HG02973 (cell line): Measurements from ENCODE around the gene NEMP1.
"Not testable (repeated sequence)": the region's sequence is repeated elsewhere in the genome, so short reads cannot be mapped to it uniquely, and the experiment has no call there.

ENCODE experiments used
- ATAC-seq: cut with Tn5 transposase; IDR thresholded peaks from one replicate; pipeline ENCODE4 v1.9.1; 2021; ENCODE audit warnings: moderate library complexity; ENCODE audit not compliant: unreplicated experiment

The NEMP1 gene, protein sequence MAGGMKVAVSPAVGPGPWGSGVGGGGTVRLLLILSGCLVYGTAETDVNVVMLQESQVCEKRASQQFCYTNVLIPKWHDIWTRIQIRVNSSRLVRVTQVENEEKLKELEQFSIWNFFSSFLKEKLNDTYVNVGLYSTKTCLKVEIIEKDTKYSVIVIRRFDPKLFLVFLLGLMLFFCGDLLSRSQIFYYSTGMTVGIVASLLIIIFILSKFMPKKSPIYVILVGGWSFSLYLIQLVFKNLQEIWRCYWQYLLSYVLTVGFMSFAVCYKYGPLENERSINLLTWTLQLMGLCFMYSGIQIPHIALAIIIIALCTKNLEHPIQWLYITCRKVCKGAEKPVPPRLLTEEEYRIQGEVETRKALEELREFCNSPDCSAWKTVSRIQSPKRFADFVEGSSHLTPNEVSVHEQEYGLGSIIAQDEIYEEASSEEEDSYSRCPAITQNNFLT

DNA sequence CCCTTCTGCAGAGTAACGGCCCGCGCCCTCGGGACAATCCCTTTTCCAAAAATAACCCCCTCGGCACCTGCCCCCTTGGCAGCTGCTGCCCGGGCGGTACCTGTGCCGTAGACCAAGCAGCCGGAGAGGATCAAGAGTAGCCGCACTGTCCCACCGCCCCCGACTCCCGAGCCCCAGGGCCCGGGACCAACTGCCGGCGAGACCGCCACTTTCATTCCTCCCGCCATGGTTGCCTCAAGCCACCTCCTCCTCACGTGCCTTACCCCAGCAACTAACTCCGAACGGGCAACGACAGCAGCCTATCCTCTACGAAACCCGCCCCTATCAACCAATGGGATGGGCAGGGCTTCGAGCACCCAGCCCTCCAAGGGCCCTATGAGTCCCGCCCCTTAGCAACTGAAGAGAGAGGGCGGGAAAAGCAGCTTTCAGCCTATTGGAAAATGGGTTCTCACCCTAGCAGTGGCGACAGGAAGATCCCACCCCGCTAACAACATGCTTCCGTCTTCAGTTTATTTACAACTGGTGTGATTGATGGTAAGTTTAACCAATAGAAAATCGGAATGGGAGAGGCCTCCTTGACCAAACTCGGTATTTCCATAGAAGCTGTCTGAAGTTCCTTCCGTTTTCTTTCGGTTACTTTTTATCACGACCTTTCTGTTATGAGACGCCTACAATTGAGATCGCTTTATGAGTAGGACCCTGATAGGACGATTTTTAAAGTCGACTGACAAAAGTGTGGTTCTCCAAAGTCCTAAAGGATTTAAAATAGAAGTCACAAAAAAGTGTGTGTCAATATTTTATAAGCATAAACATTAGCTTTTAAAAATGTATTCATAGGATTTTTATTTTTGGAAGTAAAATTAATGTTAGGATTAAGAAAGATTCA, at the start of gene NEMP1:
Gene NEMP1, minus strand, starts transcription at position 273 of the 886 bp plus-strand sequence. Its CDS starts 46 bp downstream, at position 227.
- peak; percentile 93 for ATAC-seq

DNA sequence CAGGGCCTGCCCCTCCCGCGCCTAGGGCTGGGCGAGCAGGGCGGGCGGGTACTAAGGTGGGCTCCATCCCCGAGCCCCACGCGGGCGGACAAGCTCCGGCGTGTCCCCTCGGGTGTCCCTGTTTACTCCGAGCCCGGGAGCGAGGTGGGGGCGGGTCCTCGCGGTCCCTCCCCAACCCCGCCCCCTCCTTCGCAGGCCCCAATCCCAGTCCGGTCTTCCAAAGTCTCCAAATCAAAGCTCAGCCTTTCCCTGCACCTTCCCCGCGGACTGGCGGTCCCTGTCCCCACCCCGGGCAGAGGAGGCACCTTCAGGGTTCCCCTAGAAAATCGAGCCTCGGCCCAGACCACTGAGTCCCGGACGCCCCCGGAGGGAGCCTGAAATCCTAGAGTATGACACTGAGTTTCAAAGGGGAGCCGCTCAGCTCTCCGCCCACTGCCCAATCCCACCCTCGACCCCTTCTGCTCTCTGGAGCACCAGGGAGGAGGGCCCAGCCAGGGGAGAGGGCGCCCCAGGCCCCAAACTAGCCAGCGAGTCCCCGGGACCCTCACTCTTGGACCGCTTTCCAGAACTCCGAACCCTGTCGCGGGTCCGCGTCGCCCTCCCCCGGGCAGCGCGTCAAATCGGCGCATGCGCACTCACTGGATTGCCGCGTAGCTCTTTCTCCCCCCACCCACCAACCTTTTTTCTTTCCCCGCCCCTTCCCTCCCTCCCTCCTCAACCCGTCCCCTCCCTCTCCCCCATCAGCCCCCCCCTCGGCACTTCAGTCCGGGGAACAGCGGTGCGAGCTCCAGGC, 49.3 kb upstream of the NEMP1 start, which contains the start of gene LRP1:
Gene LRP1, plus strand, starts transcription at position 758 of the 793 bp plus-strand sequence. CDS start 482 bp downstream, outside the sequence.
- ATAC-seq = no peak

DNA sequence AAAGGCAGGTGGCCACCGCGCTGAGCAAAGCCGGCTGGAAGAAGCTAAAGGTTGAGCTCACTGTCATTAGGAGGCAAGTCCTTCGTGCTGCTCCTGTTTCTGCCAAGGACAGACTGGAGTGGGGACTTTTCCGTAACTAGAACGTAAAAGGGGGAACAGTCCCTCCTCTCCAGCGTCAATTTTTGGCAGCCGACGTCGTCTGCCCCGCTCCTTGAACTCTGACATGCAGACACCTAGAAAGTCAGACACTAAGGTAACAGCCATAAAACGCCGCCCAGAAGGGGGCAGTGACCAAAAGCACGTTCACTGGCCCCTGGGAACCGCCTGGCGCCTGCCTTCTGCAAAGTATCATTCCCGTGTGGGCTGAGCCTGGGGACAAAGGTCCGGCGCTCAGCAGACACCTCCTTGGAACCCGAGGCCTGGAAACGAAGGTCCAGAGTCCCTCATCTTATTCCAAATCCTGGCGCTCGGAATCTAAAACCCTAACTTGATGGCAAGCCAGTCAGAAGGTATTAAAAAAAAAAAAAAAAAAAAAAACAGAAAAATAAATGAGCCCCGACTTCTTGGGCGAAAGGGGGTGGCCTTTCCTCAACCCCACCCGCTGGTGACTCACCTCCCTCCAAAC, 48.6 kb upstream of the NEMP1 start:
- no peak for ATAC-seq

DNA sequence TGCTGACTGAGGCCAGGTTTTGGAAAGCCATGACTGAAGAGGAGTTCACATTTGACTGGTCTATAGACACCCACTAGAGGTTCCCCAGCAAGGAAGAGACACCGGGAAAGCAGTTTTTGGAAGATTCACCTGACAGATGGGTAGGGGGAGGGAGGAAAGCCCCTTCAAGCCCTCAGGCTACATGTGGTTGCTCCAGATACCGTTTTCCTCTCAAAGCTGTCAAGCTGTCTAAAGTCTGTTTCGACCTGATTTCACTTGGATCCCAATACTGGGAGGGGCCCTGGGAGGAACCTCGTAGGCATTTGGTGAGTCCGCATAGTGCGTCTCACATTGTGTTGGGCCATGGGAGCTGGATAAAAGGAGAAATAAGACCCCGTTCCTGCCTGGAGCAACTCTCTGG, 48.0 kb upstream of the NEMP1 start:
- ATAC-seq = no peak

DNA sequence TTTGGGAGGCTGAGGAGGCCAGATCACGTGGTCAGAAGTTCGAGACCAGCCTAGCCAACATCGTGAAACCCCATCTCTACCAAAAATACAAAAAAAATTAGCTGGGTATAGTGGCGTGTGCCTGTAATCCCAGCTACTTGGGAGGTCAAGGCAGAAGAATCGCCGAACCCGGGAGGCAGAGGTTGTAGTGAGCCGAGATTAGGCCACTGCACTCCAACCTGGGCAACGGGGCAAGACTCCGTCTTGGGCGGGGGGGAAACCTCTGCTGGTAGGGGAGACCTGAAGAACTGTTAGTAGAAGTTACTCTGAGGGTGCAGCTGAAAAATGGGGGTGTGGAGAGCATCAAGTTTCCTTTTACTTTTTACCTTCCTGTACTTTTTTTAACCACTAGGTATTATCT, 47.5 kb upstream of the NEMP1 start:
- no peak for ATAC-seq

DNA sequence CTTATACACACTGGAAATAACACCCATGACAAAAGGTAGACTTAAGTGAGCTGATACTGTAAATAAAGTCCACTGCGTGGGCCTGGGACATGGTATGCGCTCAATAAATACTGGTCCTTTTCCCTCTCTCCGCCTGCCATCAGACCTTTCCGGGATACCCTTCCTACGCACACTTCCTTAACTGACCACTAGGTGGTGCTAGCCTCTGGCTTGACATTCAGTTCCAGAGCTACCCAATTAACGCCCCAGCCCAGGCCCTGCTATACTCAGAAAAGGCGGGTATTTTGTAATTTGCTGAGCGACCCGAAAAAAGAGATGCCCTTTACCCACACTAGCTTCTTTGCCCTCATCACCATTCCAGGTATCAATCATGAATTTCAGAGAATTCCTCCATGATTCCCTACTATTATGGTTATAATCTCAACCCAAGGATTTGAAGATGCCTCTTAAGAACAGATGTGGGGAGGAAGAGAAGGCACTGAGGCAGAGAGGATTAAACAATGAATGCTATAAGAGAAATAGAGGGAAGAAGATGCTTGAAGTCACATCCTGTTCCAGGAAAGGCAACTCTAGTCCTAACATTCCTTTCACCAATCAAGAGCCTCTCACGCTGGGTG, 45.8 kb upstream of the NEMP1 start:
- no peak for ATAC-seq

DNA sequence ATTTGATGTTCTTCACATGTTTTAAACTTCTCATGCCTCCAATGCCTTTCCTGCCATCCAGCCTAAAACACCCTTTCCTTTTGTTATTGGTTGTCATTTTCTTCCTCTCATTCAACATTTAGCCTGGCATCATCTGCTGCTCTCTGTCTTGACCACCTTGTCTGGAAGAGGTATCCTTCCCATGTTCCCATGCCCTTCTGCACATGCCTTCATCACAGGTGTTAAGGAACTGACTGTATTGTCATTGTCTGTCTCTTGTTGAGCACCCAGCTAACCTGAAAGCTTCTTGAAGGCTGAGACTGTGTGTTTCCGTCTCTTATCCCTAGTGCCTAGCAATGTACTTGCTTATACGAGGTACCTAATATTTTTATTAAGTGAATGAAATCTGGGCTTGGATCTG, 45.2 kb upstream of the NEMP1 start:
- no peak for ATAC-seq

DNA sequence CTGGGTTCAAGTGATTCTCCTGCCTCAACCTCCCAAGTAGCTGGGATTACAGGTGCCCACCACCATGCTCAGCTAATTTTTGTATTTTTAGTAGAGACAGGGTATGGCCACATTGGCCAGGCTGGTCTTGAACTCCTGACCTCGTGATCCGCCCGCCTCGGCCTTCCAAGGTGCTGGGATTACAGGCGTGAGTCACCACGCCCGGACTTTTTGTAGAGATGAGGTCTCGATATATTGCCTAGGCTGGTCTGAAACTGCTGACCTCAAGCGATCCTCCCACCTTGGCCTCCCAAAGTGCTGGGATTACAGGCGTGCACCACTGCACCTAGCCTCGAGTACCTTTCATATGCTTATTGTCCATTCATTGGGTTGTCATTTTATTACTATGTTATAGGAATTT, 42.1 kb upstream of the NEMP1 start:
- not testable (repeated sequence) for ATAC-seq

DNA sequence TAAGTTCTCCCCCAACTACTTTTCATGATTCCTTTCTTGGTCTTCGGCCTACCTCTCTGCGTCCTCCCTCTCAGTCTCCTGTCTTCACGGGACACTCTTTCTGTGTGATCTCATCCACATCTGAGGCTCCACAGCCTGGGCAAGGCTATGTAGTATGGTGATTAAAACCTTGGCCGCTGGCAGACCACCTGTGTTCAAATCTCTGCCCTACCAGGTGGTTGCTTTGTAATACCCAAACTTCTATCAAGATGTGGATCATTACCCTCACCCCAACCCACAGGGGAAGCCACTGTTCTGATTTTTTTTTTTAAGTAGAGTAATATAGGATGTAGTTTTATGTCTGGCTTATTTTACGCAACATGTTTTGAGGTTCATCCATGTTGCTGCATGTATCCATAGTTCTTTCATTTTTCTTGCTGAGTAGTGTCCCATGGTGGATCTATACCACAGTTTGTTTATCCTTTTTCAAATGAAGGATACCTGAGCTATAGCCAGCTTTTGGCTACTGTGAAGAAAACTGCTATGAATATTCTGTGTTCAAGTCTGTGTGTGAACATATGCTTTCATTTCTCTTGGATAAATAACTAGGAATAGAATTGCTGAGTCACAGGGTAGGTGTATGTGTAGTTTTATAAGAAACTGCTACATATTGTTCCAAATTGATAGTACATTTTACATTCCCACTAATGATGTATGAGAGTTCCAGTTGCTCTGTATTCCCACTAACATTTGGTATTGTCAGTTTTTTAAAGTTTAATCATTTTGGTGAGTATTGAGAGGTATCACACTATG, 40.9 kb upstream of the NEMP1 start:
- no peak for ATAC-seq

DNA sequence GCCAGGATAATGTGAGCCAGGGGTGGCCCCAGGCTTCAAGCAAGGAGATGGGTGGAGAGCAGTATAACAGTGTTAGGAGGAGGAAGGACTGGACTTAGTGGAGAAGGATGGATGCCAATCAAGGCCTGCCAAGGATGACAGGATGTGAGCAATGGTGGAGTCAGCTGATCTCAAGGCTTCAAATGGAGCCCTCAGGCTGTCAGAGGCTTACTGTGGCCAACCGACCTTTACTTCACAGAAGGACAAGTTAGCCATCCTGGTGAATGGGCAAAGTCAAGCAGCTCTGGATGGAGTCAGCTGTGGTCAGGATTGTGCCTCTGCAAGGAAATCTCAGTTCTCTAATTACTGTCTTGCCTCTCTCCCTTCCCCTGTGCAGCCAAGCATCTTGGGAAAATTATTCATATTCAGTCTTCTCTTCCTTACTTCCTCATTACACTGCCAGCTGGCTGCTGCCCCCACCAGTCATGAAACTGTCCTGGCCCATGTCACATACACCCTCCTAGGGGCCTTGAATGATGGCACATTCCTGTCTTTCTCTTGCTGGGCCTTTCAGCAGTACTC, 40.2 kb upstream of the NEMP1 start:
- no peak for ATAC-seq

DNA sequence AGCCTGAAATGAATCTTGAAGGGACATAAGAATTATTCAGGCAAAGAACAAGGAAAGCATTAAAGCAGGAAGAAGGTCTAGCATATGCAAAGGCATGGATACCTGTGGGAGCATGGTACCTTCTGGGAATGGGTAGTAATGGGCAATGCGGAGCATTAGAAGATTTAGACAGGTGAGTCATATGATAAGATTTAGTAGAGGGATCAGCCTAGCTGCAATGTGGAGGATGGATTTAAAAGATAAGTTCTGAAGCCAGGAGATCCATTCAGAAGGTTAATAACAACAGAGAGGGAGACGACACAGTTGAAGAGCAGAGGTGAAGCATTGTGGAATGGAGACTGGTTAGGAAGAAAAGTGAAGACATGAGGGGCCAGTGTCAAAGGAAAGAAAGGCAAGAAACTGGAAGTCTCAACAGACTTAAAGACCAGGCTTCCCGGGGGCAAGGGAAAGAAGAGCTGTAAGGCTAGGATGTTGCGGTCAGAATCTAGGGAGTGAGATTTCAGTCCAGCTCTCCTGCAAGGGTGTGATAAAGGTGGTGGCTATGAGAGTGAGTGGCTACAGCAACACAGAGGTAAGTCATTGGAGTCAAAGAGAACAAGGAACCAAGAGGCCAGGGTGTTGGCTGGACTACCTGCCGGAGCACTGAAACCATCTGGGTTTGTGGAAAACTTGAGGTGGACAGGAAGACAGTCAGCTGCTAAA, 38.1 kb upstream of the NEMP1 start:
- ATAC-seq = no peak

DNA sequence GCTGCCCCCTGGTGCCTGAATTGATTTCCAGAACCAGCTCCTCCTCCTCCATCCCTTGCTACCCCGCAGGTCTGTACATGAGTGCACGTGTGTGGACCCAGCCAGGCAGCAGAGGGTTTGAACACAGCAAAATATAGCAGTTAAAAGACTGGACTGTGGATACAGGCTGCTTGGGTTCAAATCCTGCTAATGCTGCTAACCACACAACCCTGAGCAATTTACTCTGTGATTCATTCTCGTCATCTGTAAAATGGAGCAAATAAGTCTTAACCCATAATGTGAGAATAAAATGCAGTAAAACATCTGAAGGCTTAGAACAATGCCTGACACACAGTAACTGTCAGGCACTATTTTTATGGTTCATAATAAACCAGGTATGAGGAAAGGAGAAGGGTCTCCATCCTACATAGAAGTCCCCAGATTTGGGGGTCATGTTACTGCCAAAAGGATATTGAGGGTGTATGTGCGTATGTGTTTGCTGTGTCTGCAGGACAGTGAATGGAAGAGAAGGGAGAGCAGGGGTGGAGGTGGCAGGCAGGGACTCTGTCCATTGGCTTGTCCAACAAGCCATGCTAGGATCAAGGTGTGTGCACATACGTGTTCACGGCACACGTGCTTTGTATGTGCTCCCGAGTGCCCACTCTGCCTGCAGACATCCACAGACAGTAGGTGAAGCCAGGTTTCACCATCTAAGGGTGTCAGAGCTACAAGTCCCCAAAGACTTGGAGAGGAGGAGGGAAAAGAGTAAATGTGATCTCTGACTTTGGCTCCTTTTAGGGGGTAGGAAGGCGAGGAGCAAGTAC, 34.1 kb upstream of the NEMP1 start:
- ATAC-seq = no peak

DNA sequence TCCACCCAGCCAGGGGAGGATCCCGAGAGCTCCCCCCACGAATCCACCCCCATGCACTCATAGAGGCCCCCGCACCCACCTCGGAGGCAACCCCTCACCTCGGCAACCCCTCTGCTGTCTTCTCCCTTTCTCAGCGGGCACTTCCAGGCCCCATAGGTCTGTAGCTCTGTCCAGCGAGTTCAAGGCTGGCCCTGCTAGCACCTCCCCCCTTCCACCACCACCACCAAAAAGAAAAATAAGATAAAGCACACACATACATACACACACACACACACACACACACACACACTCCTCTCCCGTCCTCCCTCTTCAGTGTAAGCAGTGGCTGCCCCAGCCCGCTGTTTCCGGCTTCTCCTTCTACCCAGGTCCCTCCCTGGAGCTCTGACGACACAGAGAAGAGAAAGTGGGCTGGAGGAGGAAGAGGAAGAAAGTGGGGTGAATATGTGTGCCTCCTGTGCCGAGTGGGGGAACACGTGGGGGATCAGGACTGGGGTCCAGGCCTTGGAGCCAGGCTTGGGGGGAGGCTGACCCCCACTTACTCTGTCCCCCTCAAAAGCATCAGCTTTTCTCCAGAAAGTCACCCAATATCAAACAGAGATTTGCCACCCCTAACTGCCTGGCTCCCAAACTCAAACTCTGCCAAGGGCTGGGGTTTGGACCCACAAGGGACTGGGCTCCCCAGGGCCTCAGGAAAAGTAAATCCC, 32.6 kb upstream of the NEMP1 start, which contains the start of gene STAT6:
Gene STAT6, minus strand, starts transcription at position 332 of the 704 bp plus-strand sequence. CDS start 3,084 bp downstream, outside the sequence.
- ATAC-seq = peak; percentile 40

DNA sequence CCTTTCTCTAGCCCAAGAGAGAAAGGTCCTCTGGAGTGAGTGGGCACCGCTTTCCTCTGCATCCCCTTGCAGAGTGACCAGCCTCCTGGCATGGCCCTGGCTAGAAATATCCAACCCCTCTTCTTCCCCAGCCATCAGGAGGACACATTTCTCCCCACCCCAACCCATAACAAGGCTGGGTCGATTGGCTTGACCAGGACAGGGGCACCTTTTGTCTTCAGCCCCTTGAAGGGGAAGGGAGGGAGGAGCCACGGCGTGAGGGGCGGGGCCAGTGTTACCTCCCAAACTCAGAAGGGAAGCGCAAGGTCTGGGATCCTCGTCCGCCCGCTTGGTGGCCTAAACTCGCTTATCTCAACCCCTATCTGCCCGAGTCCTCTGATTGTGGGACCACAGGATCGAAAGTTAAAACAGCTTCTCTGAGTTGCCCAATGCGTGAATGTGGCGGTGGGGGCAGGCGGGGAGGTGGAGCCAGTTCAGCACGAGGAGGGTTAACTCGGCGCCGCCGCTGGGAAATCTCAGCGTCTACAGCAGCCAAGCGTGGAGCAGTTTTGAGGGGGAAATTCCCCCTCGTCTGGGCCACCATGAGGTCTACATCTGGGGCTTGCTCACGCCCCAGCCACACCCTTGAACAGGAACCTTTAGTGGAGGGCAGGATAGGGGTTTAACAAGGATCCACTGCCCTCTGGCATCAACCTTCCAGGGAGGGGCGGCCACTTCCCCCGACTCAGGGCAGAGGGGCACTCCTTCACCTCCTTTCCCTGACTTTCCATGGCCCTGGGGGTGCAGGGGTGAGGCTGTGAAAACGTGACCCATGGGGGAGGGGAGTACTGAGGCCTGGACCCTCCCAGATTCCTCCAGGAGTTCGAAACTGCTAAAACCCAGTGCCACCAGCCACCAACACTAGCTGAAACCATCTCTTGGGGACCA, 31.8 kb upstream of the NEMP1 start:
- peak; percentile 48 for ATAC-seq

DNA sequence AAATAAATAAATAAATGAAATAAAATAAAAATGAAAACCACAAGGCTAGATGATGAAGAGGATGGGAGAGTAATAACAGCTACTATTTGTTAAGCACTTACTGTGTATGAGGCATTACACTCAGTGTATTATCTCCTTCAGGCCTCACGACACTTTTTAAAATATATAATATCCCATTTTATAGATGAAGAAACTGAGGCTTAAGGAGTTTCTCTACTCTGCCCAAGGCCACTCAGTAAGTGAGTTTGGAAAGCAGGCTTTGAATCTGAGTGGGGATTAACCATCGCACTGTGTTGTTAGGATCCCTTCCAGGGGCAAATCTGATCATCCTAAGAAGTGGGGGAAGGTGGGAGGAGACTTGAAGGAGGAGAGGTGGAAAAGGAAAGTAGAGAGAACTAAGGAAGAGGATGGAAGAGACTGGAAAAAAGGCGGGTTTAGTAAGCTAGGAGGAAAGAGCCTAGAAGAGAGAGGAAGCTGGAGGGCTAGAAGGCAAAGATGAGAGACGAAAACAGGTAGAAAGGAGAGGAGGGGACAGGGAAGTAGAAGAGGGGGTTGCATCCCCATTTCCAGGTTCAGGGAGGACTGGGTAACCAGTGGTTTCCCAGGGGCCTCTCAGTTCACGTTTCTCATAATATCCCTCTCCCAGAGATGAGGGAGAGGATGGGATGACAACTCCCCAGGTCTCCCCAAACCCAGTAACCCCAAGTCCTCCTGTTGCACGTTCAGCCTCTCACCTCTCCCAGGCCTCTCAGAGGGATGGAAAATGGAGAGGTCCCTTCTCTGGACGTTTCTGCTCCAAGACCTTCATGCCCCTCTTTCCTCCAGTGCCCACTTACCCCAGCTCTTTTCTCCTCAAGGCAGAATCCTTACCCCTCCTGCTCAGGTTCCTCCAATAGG, 30.9 kb upstream of the NEMP1 start:
- no peak for ATAC-seq
